Activated CD4-positive, CD25-positive, alpha-beta regulatory T cell (primary cell): ENCODE measurements around the gene HSD17B2.

ENCODE experiments used
- DNase-seq, 4 experiments: peaks; one replicate each; lab custom pipeline; 2025; lab: John Stamatoyannopoulos, UW

Gene HSD17B2

GRCh38 chr16:82019535-82019934 is 15.5 kb upstream of the HSD17B2 start:
- DNase-seq, result no peak

GRCh38 chr16:82020051-82020450 is 15.0 kb upstream of the HSD17B2 start:
- no peak for DNase-seq

- no peak for DNase-seq
Measured at GRCh38 chr16:82023206-82023605, 11.8 kb upstream of the HSD17B2 start.

GRCh38 chr16:82024316-82024715 is 10.7 kb upstream of the HSD17B2 start:
- no peak for DNase-seq

GRCh38 chr16:82024883-82025282 is 10.2 kb upstream of the HSD17B2 start:
- no peak for DNase-seq

- DNase-seq, result no peak
Measured at GRCh38 chr16:82027629-82028064, 7.4 kb upstream of the HSD17B2 start.

- no peak for DNase-seq
Measured at GRCh38 chr16:82031116-82032084, 3.7 kb upstream of the HSD17B2 start.

GRCh38 chr16:82033006-82033405 is 2.0 kb upstream of the HSD17B2 start:
- no peak for DNase-seq

GRCh38 chr16:82033683-82034300 is 1.3 kb upstream of the HSD17B2 start:
- DNase-seq, result no peak

GRCh38 chr16:82037251-82037650 is 2.2 kb downstream of the HSD17B2 start:
- DNase-seq, result no peak

- DNase-seq, result no peak
Measured at GRCh38 chr16:82037666-82038065, 2.6 kb downstream of the HSD17B2 start.

GRCh38 chr16:82040296-82040695 is 5.2 kb downstream of the HSD17B2 start:
- no peak for DNase-seq

- DNase-seq, result no peak
Measured at GRCh38 chr16:82041542-82041941, 6.5 kb downstream of the HSD17B2 start.

- no peak for DNase-seq
Measured at GRCh38 chr16:82042144-82042543, 7.1 kb downstream of the HSD17B2 start.

- no peak for DNase-seq
Measured at GRCh38 chr16:82042846-82043245, 7.8 kb downstream of the HSD17B2 start.

- DNase-seq, result no peak
Measured at GRCh38 chr16:82043680-82044584, 8.9 kb downstream of the HSD17B2 start.

- DNase-seq, result no peak
Measured at GRCh38 chr16:82044585-82044911, 9.5 kb downstream of the HSD17B2 start.

- no peak for DNase-seq
Measured at GRCh38 chr16:82045465-82045864, 10.4 kb downstream of the HSD17B2 start.

GRCh38 chr16:82046541-82046940 is 11.5 kb downstream of the HSD17B2 start:
- no peak for DNase-seq

- DNase-seq, result no peak
Measured at GRCh38 chr16:82046941-82047340, 11.9 kb downstream of the HSD17B2 start.

- no peak for DNase-seq
Measured at GRCh38 chr16:82047374-82047773, 12.3 kb downstream of the HSD17B2 start.

GRCh38 chr16:82047787-82048186 is 12.7 kb downstream of the HSD17B2 start:
- DNase-seq, result no peak
